Ureter (tissue), 1 donor: ENCODE measurements around the gene LRP6. TPM values are rescaled to one million over a fixed set of nuclear protein-coding genes. Genes with fewer than 3 reads are reported as not detected.
"Not testable (repeated sequence)": the region's sequence is repeated elsewhere in the genome, so short reads cannot be mapped to it uniquely, and the experiment has no call there.

Experiments
- DNase-seq: peaks from one replicate; pipeline ENCODE4 v3.0.0-alpha.2; 2020; ENCODE audit warnings: low spot score
- total RNA-seq: library from RNA; stranded (reverse); gene quantifications from one replicate; pipeline ENCODE4 v1.2.4, GENCODE V29; 2023
- donor health status: DM: yes; HTN: yes; CAD: no.

LRP6 gene
- total RNA-seq, 1 donor from 2014 or later = 36.5 TPM

- no peak for DNase-seq
Measured at GRCh38 chr12:12180575-12180974, 86.3 kb downstream of the LRP6 start.

- DNase-seq = no peak
Measured at GRCh38 chr12:12180136-12180535, 86.7 kb downstream of the LRP6 start.

- DNase-seq = no peak
Measured at GRCh38 chr12:12178559-12178958, 88.3 kb downstream of the LRP6 start.

GRCh38 chr12:12176402-12176801, 90.4 kb downstream of the LRP6 start:
- DNase-seq = no peak

- no peak for DNase-seq
Measured at GRCh38 chr12:12171991-12172511, 94.8 kb downstream of the LRP6 start.

GRCh38 chr12:12167847-12168246, 99.0 kb downstream of the LRP6 start:
- no peak for DNase-seq

GRCh38 chr12:12166751-12167150, 100.1 kb downstream of the LRP6 start:
- no peak for DNase-seq

- DNase-seq = no peak
Measured at GRCh38 chr12:12159988-12160387, 106.9 kb downstream of the LRP6 start.

GRCh38 chr12:12158858-12159257, 108.0 kb downstream of the LRP6 start:
- no peak for DNase-seq

- DNase-seq = no peak
Measured at GRCh38 chr12:12157424-12157823, 109.4 kb downstream of the LRP6 start.

GRCh38 chr12:12156828-12157227, 110.0 kb downstream of the LRP6 start:
- no peak for DNase-seq

- DNase-seq = no peak
Measured at GRCh38 chr12:12156116-12156515, 110.7 kb downstream of the LRP6 start.

GRCh38 chr12:12153596-12153995, 113.2 kb downstream of the LRP6 start:
- DNase-seq = no peak

GRCh38 chr12:12147111-12147510, 119.7 kb downstream of the LRP6 start:
- DNase-seq = no peak

- not testable (repeated sequence) for DNase-seq
Measured at GRCh38 chr12:12144531-12144930, 122.3 kb downstream of the LRP6 start.

- DNase-seq = no peak
Measured at GRCh38 chr12:12141000-12141399, 125.8 kb downstream of the LRP6 start.

- no peak for DNase-seq
Measured at GRCh38 chr12:12138203-12139154, 128.4 kb downstream of the LRP6 start.

GRCh38 chr12:12133785-12134184, 133.1 kb downstream of the LRP6 start:
- no peak for DNase-seq

GRCh38 chr12:12133259-12133658, 133.6 kb downstream of the LRP6 start:
- no peak for DNase-seq

GRCh38 chr12:12128670-12129069, 138.2 kb downstream of the LRP6 start:
- no peak for DNase-seq

GRCh38 chr12:12127304-12127703, 139.5 kb downstream of the LRP6 start:
- DNase-seq = no peak

GRCh38 chr12:12126551-12126950, 140.3 kb downstream of the LRP6 start:
- DNase-seq = no peak

- DNase-seq = no peak
Measured at GRCh38 chr12:12123036-12123604, 143.7 kb downstream of the LRP6 start.
